NCI-H524 (cell line): Measurements from ENCODE around the gene TRPM4.

Experiments used
- DNase-seq, 2 experiments: peaks; one replicate each; lab custom pipeline; 2025; lab: John Stamatoyannopoulos, UW

TRPM4 gene

GRCh38 chr19:49231804-49232203 lies 74.2 kb downstream of the TRPM4 start:
- no peak for DNase-seq

GRCh38 chr19:49233163-49233562 lies 75.6 kb downstream of the TRPM4 start:
- DNase-seq = no peak

GRCh38 chr19:49241769-49242168 lies 84.2 kb downstream of the TRPM4 start:
- DNase-seq = no peak

- no peak for DNase-seq
Observed at GRCh38 chr19:49243129-49243528, 85.5 kb downstream of the TRPM4 start.

- no peak for DNase-seq
Observed at GRCh38 chr19:49243726-49244125, 86.1 kb downstream of the TRPM4 start.

- DNase-seq = no peak
Observed at GRCh38 chr19:49244256-49244655, 86.7 kb downstream of the TRPM4 start.

- DNase-seq = no peak
Observed at GRCh38 chr19:49247676-49248075, 90.1 kb downstream of the TRPM4 start.

GRCh38 chr19:49249933-49250332 lies 92.3 kb downstream of the TRPM4 start:
- DNase-seq = no peak

- DNase-seq = no peak
Observed at GRCh38 chr19:49255674-49256073, 98.1 kb downstream of the TRPM4 start.

- no peak for DNase-seq
Observed at GRCh38 chr19:49256691-49257090, 99.1 kb downstream of the TRPM4 start.
